HG03064 (cell line): ENCODE measurements around the gene DNHD1.

ENCODE experiments used
- ATAC-seq: cut with Tn5 transposase; IDR thresholded peaks from one replicate; pipeline ENCODE4 v1.9.1; 2021; ENCODE audit warnings: low read depth; ENCODE audit not compliant: unreplicated experiment

Gene DNHD1

DNA sequence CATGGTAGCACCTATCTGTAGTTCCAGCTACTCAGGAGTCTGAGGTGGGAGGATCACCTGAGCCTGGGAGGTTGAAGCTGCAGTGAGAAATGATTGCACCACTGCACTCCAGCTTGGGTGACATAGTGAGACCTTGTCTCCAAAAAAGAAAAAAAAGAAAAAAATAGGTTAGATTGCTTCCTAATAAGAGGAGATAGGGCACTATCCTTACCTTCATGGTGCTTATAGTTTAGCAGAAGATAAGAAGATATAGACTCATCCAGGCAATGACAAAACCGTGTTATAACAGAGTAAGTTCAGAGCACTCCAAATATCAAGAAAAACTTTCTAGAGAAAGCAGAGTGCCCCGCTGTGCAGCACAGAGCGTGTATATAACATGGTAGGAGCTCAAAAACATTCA is 64.2 kb downstream of the DNHD1 start:
- ATAC-seq = no peak

DNA sequence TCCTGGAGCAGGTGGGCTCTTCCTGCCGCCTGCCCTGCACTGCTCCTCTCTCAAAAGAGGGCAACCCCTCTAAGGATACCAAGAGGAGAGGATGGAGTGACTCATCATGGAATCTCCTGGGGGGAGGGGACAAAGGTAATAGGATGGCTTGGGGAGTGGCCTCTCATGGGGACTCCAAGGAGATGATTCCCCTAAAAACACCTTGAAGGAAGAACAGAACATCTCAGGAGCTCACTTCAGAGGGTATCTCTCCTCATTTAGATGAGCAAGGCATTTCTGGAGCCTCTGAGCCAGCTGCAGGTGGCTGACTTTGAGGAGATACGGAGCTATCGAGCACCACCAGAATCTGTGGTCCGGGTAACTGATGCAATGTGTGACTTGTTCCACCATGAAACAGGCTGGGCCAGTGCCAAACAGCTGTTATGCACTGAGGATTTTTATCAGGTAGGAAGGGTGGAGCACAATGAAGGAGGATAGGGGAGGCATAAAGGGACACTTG is 66.1 kb downstream of the DNHD1 start:
- no peak for ATAC-seq

DNA sequence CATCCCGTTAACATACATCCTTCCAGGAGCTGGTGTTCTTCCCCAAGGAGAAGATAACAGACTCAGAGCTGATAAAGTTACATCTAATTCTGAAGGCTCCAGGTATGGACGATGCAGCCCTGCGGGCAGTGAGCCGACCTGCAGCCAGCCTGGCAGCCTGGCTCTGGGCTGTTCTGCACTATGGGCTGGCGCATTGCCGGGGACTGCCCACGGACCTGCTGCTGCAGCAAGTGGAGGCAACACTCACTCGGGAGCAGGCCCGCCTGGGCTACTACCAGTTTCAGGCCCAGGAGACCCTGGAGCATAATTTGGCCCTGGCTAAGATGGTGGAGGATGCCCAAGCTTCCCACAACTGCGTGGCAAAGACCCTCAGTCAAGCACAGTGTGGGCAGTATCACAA is 66.6 kb downstream of the DNHD1 start:
- no peak for ATAC-seq

DNA sequence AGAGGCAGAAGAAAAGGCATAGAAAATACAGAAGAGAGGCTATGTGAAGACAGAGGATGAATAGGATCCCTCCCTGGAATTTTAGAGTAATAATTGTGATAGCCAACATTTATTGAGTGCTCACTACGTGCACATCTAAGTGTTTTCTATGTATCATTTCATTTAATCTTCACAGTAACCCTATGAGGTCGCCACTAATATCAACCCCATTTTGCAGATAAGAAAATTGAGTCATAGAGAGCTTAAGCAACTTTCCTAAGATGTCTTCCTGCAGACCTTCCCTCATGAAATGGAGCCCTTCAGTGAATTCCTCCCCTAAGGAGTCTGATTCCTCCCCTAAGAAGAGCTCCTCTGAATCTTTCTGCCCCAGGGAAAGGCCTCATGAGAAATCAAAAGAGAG is 68.2 kb downstream of the DNHD1 start:
- no peak for ATAC-seq

DNA sequence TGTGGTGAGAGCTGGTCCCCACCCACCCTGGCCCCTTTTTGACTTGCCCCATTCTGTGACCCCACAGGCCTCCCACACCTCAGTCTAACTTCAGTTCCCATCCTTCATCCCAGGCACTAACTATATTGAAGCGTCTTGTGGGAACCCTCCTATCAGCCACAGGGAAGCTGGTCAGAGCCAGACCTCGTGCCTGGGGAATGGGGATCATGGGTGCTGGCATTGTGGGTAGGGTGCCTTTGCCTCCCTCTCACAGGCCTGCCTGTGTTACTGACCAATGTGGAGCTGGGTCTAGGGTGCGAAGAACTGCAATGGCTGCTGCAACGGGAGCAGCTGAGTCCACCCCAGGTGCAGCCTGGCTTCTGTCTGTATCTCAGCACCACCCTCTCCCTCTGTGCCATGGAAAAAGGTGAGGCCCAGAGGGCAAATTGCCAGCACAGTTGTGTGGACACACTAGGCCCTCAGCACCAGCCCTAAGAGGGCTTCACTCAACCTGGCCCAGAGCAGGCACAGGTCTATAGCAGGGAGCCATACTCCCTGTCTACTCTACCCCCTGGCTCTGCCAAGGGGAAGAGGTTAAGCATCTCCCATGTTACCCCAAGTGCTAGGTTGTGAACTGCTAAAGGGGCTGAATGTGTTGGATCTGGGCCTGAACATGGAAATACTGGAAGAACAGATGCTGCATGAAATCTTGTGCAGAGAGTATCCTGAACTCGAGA is 69.1 kb downstream of the DNHD1 start:
- no peak for ATAC-seq

DNA sequence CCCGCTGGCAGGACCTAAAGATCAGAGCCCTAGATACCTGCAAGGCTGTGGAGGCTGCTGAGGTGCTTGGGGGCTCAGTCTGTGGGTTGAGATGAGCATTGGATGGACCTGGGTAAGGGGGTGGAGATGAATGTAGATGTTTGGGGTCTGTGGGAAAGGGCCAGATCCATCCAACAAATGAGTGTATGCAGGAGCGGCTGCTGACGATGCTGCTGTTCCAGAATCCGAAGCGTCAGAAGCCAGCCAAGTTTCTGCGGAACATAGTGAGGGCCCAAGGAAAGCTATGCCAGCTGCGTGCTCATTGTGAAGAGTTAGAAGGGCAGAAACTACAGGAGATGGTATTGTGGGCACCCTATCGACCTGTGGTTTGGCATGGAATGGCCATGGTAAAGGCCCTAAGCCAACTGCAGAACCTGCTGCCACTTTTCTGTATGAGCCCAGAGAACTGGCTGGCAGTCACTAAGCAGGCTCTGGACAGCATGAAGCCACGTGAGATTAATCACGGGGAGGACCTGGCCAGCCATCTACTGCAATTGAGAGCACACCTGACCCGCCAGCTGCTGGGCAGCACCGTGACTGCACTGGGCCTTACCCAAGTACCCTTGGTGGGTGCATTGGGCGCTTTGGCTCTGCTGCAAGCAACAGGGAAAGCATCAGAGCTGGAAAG is 69.8 kb downstream of the DNHD1 start:
- no peak for ATAC-seq

DNA sequence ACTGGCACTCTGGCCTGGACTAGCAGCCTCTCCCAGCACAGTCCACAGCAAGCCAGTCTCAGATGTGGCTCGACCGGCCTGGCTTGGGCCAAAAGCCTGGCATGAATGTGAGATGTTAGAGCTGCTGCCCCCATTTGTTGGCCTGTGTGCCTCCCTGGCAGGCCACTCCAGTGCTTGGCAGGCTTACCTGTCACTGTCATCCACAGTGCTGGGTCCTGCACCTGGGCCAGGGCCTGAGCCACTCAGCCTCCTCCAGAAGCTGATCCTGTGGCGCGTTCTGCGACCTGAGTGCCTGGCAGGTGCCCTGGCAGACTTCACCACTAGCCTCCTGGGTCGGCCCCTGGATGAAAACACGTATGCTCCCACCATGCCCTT is 70.3 kb downstream of the DNHD1 start:
- ATAC-seq = no peak

DNA sequence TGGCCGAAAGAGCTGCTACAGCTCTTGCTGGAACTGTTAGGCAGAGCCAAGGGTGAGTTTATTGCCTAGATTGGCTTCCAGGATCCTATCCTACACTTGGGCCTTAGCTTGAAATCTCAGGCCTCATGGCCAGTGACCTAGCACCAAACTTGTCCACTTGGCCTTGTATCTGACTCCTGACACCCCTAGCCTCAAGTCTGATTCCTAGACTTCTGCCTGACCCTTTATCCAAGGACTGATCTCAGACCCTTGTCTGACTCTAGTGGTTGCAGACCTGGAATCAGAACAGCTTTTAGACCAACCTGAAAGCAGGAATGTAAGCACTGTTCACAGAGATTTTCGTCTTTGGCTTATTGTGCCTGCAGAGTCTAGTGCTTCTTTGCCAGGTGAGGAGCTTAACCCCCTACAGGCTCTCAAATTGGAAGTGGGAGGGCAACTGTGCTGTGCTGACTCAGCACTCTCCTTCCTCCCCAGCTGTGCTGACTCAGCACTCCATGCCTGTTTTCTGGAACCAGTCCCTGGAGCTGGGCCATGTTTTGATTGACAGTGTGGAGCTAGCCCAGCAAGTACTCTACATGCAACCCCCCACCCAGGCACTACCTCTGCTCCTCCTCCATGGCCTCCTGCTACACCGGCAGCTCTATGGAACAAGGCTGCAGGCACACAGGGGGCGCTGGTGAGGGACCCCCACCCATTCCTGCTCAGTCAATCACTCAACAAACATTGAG is 71.3 kb downstream of the DNHD1 start:
- no peak for ATAC-seq

DNA sequence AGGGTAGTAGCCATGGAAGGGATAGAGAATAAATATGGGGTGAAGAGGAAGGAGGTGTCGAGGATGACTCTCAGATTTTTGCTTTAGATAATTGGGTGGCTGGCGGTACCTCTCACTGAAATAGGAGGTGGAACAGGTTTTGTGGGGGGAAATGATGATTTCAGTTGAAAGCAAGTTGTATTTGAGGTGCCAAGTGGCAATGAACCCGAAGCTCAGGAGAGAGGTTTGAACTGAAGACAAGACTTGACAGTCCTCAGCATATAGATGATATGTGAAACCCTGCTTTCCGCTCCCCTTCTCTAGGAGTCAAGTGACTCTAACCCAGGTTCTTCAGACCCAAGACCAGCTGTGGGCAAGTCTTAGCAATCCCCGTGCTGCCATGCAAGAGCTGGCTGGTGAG is 72.6 kb downstream of the DNHD1 start:
- no peak for ATAC-seq

DNA sequence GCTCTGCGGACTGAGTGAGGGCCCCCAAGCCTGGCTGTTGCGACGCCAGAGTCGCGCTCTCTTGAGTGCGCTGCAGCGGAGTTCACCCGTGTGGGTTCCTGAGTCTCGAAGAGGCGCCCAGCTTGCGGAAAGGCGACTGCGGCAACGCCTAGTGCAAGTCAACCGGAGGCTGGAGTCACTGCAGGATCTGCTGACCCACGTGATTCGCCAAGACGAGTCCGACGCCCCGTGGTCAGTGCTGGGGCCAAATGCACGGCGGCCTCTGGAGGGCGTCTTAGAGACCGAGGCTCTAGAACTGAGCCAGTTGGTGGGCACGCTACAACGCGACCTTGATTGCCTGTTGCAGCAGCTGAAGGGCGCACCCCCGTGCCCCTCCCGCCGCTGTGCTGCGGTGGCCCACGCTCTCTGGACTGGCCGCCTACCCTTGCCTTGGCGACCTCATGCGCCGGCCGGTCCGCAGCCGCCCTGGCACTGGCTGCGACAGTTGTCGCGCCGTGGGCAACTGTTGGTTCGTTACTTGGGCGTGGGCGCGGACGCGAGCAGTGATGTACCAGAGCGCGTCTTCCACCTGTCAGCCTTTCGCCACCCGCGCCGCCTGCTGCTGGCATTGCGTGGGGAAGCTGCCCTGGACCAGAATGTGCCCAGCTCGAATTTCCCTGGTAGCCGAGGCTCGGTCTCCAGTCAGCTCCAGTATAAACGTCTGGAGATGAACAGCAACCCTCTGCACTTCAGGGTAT is 73.8 kb downstream of the DNHD1 start:
- ATAC-seq = no peak

DNA sequence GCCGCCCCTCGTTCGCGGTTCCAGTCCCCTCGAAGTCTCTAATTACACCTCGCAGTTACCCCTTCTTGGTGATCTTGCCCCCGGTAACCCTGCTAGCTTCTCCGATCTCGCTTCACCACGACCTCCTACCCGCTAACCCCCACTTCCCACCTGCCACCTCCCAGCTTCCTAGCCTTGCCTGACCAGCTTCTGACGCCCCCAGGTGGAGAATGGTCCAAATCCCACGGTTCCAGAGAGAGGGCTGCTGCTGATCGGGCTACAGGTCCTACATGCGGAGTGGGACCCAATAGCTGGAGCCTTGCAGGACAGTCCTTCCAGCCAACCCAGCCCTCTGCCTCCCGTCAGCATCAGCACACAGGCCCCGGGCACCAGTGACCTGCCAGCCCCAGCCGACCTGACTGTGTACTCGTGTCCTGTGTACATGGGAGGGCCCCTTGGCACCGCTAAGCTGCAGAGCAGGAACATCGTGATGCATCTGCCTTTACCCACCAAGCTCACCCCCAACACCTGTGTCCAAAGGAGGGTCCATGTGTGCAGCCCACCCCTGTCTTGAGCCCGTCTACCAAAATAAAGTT is 74.4 kb downstream of the DNHD1 start:
- no peak for ATAC-seq

DNA sequence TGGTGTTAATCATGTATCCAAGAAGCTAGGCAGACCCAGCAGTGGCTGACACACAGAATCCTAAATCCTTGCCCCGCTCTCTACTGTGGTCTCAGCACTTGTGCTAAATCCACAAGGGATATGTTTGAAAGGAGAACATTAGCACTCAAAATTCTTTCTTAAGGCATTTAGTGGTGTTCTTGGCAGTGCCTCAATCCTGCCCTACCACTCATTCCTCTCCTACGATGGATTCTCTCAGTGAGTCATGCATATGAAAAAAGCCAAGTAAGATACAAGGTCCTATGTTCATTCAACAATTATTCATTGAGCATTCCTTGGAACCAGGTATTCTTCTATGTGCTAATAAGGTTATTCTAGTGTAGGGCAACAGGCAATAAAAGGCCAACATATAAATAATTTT is 75.1 kb downstream of the DNHD1 start:
- ATAC-seq = no peak

DNA sequence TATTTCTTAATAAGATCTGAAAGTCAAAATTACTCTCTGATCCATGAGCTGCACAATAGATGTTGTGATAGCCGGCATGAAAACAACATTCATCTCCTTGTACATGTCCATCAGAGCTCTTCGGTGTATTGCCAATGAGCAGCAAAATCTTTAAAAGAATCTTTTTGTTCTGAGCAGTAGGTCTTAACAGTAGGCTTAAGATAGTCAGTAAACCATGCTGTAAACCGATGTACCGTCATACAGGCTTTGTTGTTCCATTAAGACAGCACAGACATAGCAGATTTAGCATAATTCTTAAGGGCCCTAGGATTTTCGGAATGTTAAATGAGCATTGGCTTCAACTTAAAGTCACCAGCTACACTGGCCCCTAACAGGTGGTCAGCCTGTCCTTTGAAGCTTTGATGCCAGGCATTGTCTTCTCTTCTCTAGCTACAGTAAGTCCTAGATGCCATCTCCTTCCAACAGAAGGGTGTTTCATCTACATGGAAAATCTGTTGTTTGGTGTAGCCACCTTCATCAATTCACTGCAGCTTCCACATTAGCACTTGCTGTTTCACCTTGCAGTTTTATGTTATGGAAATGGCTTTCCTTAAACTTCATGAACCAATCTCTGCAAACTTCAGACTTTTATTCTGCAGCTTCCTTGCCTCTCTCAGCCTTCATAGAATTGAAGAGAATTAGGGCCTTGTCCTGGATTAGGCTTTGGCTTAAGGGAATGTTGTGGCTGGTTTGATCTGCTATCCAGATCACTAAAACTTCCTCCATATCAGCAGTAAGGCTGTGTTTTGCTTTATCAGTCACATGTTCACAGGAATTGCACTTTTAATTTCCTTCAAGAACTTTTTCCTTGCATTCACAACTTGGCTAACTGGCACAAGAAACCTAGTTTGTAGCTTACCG is 78.0 kb downstream of the DNHD1 start:
- ATAC-seq = no peak

DNA sequence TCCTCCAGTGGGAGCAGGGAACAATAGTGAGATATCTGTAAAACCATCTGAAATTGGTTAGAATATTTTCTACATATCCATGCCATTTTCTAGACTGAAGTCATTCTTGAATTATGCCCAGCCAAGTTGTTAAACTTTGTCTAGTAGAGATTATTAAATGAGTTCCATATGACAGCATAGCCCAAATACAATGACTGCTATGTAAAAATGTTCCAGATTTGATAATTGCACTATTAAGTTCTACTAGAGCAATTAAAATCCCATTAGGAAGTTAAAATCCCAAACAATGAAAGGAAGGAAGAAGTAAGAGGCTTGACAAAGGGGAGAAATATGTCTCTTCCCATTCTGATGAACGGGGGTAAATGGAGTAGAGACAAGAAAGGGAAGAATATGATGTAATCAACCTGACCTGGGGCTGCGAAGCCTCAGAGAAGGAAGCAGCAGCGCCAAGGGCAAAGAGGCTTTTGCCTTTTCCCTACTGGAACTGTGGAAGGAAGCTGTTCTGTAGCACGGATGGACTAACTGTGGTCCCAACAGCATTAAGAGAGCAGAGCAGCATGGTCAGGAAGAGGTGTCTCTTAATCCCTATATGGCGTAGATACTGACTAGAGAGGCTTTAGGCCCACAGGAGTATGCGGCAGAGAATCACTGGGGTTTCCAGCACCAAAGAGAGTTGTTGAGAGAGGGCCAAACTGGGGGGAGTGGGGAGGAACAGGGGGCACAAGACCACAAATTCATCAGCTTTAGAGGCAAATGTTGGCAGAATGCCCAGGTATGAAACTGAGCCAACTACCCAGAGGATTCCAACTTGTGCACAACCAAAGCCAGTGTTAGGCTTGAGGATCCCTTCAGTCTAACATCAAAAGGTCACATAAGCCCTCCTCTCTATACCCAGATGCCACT is 79.6 kb downstream of the DNHD1 start:
- ATAC-seq = no peak

DNA sequence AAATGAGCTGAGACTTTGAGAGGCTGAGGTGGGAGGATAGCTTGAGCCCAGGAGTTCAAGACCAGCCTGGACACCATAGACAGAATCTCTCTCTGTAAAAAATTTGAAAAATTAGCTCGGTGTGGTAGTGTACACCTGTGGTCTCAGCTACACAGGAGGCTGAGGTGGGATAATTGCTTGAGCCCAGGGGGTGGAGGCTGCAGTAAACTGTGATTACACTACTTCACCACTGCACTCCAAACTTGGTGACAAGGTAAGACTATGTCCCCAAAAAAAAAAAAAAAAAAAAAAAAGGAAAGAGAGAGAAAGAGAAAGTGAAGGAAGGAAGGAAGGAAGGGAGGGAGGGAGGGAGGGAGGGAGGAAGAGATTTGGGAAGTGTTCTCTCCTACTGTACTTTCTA is 81.1 kb downstream of the DNHD1 start:
- ATAC-seq = no peak

DNA sequence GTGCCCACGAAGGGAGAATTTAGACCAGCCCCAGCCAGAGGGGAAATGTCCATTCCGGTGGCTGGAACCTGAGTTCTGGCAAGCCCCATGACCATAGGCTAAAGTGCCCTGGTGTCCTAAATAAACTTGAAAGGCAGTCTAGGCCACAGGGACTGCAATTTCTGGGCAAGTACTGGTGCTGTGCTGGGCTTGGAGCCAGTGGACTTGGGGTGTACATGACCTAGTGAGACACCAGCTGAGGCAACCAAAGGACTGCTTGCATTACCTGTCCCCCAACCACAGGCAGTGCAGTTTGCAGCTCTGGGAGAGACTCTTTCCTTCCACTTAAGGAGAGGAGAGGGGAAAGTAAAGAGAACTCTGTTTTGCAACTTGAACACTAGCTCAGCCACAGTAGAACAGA is 82.6 kb downstream of the DNHD1 start:
- no peak for ATAC-seq

DNA sequence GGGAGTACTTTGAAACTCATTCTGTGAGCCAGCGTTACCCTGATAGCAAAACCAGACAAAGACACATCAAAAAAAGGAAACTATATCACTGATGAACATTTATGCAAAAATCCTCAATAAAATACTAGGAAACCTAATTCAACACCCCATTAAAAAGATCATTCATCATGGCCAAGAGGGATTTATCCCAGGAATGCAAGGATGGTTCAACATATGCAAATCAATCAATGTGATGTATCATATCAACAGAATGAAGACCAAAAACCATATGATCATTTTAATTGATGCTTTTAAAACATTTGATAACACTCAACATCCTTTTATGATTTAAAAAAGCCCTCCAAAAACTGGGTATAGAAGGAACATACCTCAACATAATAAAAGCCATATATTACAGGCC is 86.5 kb downstream of the DNHD1 start:
- ATAC-seq = no peak

DNA sequence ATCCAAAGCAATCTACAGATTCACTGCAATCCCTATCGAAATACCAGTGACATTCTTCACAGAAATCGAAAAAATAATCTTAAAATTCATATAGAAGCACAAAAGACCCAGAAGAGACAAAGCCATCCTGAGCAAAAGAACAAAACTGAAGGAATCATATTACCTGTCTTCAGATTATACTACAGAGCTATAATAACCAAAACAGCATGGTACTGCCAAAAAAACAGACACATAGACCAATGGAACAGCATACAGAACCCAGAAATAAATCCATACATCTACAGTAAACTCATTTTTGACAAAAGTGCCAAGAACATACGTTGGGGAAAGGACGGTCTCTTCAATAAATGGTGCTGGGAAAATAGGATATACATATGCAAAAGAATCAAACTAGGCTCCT is 87.4 kb downstream of the DNHD1 start:
- ATAC-seq = no peak
